ENCODE measurements around the gene PPP2R3C. TPM values are rescaled to one million over a fixed set of nuclear protein-coding genes. Genes with fewer than 3 reads are reported as not detected.

PPP2R3C gene
- total and polyA plus RNA-seq, 7 donors = 22.9 to 67.0 (median 30.9) TPM

DNA sequence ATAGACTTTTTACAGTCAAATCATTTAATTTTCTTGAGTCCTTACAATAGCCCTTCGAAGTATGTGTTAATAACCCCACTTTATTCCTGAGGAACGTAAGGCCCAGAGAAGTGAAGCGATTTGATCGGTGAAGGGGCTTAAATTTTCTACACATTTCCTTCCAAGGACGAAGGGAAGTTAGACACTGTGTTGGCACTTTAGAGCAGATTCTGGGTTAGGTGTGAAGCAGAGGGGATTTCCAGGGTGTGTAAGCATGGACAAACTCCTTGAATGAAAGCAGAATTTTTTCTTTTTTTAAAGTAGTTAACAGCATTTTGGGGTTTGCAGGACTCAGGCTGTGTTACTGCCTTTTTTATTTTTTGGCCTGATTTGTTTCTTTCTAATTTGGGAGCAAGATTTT, 39.4 kb upstream of the PPP2R3C start:
- Histone ChIP-seq H3K9me3 (no peaks in the 10 kb centered on the region), H3K4me1 (peaks cover 1% of the 10 kb centered on the region), H3K27me3 (ENCODE audit: insufficient read depth in 3 of 3, low read length in 2 of 3) (no peaks in the 10 kb centered on the region), H3K27ac (no peak overlapping the region), H3K36me3 (ENCODE audit: insufficient read depth in 1 of 2, low read depth in 1 of 2) (peaks cover 2 to 5% of the 10 kb centered on the region in 2 donors), H3K4me3 (no peak overlapping the region)
- 70 to 77% (median 71%) methylated on average over 5 of the region's 5 CpGs for WGBS, 3 donors
- ATAC-seq = no peak
- DNase-seq = no peak
- TF ChIP-seq, protein P1, sequence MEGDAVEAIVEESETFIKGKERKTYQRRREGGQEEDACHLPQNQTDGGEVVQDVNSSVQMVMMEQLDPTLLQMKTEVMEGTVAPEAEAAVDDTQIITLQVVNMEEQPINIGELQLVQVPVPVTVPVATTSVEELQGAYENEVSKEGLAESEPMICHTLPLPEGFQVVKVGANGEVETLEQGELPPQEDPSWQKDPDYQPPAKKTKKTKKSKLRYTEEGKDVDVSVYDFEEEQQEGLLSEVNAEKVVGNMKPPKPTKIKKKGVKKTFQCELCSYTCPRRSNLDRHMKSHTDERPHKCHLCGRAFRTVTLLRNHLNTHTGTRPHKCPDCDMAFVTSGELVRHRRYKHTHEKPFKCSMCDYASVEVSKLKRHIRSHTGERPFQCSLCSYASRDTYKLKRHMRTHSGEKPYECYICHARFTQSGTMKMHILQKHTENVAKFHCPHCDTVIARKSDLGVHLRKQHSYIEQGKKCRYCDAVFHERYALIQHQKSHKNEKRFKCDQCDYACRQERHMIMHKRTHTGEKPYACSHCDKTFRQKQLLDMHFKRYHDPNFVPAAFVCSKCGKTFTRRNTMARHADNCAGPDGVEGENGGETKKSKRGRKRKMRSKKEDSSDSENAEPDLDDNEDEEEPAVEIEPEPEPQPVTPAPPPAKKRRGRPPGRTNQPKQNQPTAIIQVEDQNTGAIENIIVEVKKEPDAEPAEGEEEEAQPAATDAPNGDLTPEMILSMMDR (IDR thresholded peaks at IDR 0.05) = no peak
- intact Hi-C loops (cut with DNase I) = loop anchor here in 1 of 2 donors (5.0 kb wide), 1 partner anchor 51 kb away; no protein-coding TSS in a partner anchor

DNA sequence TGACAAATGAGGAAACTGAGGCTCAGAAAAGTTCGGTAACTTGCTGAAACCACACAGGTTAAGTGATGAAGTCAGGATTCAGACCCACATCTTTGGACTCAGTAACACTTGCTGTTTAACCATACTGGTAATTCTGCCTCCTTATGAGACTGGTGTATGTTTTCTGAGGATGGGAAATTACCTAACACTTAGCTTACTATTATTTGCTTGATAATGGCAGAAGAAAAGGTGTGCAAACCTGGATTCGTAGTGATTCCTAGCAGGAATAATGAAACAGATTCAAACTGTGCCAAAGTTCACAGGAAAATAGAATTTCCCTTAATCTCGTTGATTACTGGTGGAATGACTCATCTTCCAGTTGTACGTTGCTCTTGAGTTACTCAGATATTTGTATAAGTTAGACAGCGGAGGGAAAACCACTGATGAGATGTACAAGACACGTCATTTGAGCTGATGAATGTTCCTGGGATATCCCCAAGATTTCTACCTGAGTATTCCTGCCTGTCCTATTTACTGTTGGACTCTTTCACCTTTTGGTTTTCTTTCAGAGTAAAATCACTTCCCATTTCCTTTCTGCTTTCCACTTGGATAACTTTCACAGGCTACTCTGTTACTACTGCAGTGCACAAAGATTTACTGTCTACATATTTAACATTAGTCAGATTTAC, 38.1 kb upstream of the PPP2R3C start:
- WGBS, 3 donors = 76 to 81% (median 77%) methylated on average over 6 of the region's 6 CpGs

DNA sequence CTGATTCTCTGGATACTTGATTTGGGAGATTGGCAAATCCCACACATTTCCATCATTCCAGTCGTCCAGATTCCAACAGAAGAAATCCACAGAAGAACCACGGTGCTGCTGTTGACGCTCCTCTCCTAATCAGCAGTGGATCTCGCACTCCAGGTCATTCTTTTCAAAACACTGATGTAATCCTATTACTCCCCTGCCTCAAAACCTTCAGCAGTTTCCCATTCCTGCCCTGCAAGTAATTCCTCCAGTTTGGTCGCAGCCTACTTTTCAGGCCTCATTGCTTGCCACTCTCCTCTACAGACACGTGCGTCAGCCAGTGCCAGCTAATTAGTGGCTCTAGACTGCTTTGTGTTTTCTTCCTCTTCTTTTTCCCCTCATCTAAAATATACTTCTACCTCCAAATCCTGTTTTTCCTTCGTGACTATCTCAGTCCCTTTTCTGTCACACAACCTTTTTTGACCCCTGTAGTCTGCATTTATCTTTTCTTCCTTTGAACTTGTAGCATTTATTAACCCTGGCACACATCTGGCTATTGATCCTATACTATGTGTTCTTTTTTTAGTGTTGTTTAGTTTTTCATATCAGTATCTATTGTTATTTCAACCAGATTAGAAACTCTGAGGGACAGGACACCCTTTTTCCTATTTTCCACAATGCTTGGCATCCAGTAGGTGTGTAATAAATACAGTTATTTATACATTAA, 37.3 kb upstream of the PPP2R3C start:
- no peak overlapping the region for H3K4me3 ChIP-seq
- WGBS, 3 donors = 84 to 85% (median 85%) methylated on average over 8 of the region's 8 CpGs
- DNase-seq (no peak), ATAC-seq (no peak)
- H3K36me3 ChIP-seq (ENCODE audit: insufficient read depth in 1 of 2, low read depth in 1 of 2) = peaks cover 2 to 5% of the 10 kb centered on the region in 2 donors
- intact Hi-C loops (cut with DNase I) = no loop called here
- peaks cover 6% of the 10 kb centered on the region for H3K4me1 ChIP-seq
- no peaks in the 10 kb centered on the region for H3K9me3 ChIP-seq
- TF ChIP-seq, protein P1 (IDR thresholded peaks at IDR 0.05) = no peak
- H3K27ac ChIP-seq = no peak overlapping the region
- no peaks in the 10 kb centered on the region for H3K27me3 ChIP-seq (ENCODE audit: insufficient read depth in 3 of 3, low read length in 2 of 3)

More for the DNA sequence above, 38.1 kb upstream of the PPP2R3C start:
- DNase-seq = no peak
- Histone ChIP-seq H3K36me3 (ENCODE audit: insufficient read depth in 1 of 2, low read depth in 1 of 2) (peaks cover 2 to 5% of the 10 kb centered on the region in 2 donors), H3K4me3 (no peak overlapping the region), H3K9me3 (no peaks in the 10 kb centered on the region), H3K4me1 (peaks cover 6% of the 10 kb centered on the region), H3K27ac (no peak overlapping the region), H3K27me3 (ENCODE audit: insufficient read depth in 3 of 3, low read length in 2 of 3) (no peaks in the 10 kb centered on the region)
- ATAC-seq = no peak
- TF ChIP-seq, protein P1 (IDR thresholded peaks at IDR 0.05) = no peak
- intact Hi-C loops (cut with DNase I) = loop anchor here in 1 of 2 donors (5.0 kb wide), 1 partner anchor 52 kb away; no protein-coding TSS in a partner anchor

DNA sequence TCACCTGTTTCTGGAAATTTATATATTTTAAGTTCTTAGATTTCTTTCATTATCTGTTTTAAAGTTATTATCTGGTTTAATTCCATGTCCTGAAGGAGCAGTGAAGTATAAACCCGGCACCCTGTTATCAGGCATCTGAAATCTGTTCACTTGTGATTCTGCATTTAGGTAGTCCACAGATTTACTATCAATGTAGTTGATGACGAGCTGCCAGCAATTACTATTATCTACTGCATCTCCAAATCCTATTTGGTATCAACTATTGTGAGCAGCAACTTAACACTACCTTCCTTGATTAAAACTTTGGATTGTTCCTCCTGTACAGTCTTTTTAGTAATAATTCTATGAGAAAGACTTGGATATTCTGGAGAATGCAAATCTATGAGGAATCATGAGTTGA, 36.7 kb upstream of the PPP2R3C start:
- intact Hi-C loops (cut with DNase I) = no loop called here
- Histone ChIP-seq H3K27me3 (ENCODE audit: insufficient read depth in 3 of 3, low read length in 2 of 3) (no peaks in the 10 kb centered on the region), H3K9me3 (no peaks in the 10 kb centered on the region), H3K27ac (no peak overlapping the region), H3K36me3 (ENCODE audit: insufficient read depth in 1 of 2, low read depth in 1 of 2) (peaks cover 2 to 5% of the 10 kb centered on the region in 2 donors), H3K4me1 (peaks cover 6% of the 10 kb centered on the region), H3K4me3 (no peak overlapping the region)
- DNase-seq (no peak), ATAC-seq (no peak)
- TF ChIP-seq, protein P1 (IDR thresholded peaks at IDR 0.05) = no peak
- WGBS, 3 donors = 95 to 97% (median 97%) methylated on average over 2 of the region's 2 CpGs

Data from psoas muscle (tissue), 8 donors.